GDM1 (cell line): ENCODE measurements around the gene BDNF.

Experiments
- DNase-seq: peaks from one replicate; lab custom pipeline; 2025; lab: John Stamatoyannopoulos, UW

Gene BDNF

GRCh38 chr11:27625347-27625912 is 74.8 kb downstream of the BDNF start:
- DNase-seq: no peak

GRCh38 chr11:27623945-27624523 is 76.2 kb downstream of the BDNF start:
- DNase-seq: no peak

- no peak for DNase-seq
Observed at GRCh38 chr11:27622541-27623300, 77.5 kb downstream of the BDNF start.

GRCh38 chr11:27621405-27622161 is 78.7 kb downstream of the BDNF start:
- DNase-seq: no peak

GRCh38 chr11:27619763-27620335 is 80.4 kb downstream of the BDNF start:
- no peak for DNase-seq

GRCh38 chr11:27619039-27619574 is 81.1 kb downstream of the BDNF start:
- DNase-seq: no peak

- DNase-seq: peak; percentile 7
Observed at GRCh38 chr11:27618281-27618915, 81.9 kb downstream of the BDNF start.

- DNase-seq: no peak
Observed at GRCh38 chr11:27616711-27617110, 83.5 kb downstream of the BDNF start.

GRCh38 chr11:27615833-27616232 is 84.4 kb downstream of the BDNF start:
- DNase-seq: no peak

- no peak for DNase-seq
Observed at GRCh38 chr11:27614092-27614491, 86.2 kb downstream of the BDNF start.

- no peak for DNase-seq
Observed at GRCh38 chr11:27612932-27613880, 87.0 kb downstream of the BDNF start.

GRCh38 chr11:27611947-27612455 is 88.3 kb downstream of the BDNF start:
- no peak for DNase-seq

GRCh38 chr11:27611390-27611789 is 88.9 kb downstream of the BDNF start:
- DNase-seq: no peak

- DNase-seq: no peak
Observed at GRCh38 chr11:27610946-27611345, 89.3 kb downstream of the BDNF start.

GRCh38 chr11:27610280-27610679 is 90.0 kb downstream of the BDNF start:
- DNase-seq: no peak

- DNase-seq: no peak
Observed at GRCh38 chr11:27608951-27609350, 91.3 kb downstream of the BDNF start.

GRCh38 chr11:27605422-27605821 is 94.8 kb downstream of the BDNF start:
- no peak for DNase-seq
